Left ventricle myocardium inferior (tissue), 1 donor: ENCODE data around the gene ZNF496. TPM values are rescaled to one million over a fixed set of nuclear protein-coding genes. Genes with fewer than 3 reads are reported as not detected.

ENCODE experiments used
- DNase-seq: peaks from one replicate; pipeline ENCODE4 v3.0.0-alpha.2; 2020
- H3K27ac ChIP-seq: fragments of 200-600 bp; replicated peaks from 2 replicates; pipeline ENCODE4 v1.8.0; 2021
- H3K27me3 ChIP-seq: fragments of 200-600 bp; 2 replicates; pipeline ENCODE4 v1.8.0; 2021; ENCODE audit warnings: low read depth
- H3K36me3 ChIP-seq: fragments of 200-600 bp; 2 replicates; pipeline ENCODE4 v1.8.0; 2021
- H3K4me1 ChIP-seq: fragments of 200-600 bp; 2 replicates; pipeline ENCODE4 v1.8.0; 2021
- H3K4me3 ChIP-seq: fragments of 200-600 bp; 2 replicates; pipeline ENCODE4 v1.8.0; 2021; ENCODE audit warnings: mild to moderate bottlenecking, moderate library complexity
- H3K9me3 ChIP-seq: fragments of 200-600 bp; replicated peaks from 2 replicates; pipeline ENCODE4 v1.8.0; 2021
- CTCF ChIP-seq: fragments of 200-600 bp; IDR thresholded peaks from 2 replicates; pipeline ENCODE4 v1.8.0; 2021; ENCODE audit warnings: antibody characterized with exemption, mild to moderate bottlenecking, borderline replicate concordance
- intact Hi-C: fragments of 100-400 bp; cut with micrococcal nuclease; formaldehyde crosslinking; loops from one replicate; pipeline ENCODE4 v1.11.0; 2022
- total RNA-seq: library from RNA; stranded (reverse); fragmentation: NEBNext Ultra II Directional; extraction: Animal tissue kit (Norgen Biotek cat#: 25700); gene quantifications from one replicate; pipeline ENCODE4 v1.2.1, GENCODE V29; 2021
- donor health status: DM: no; HTN: yes; CAD: no; lungs with severe emphysema.

ZNF496 gene
- total RNA-seq, 1 donor from 2014 or later = 12.8 TPM

DNA sequence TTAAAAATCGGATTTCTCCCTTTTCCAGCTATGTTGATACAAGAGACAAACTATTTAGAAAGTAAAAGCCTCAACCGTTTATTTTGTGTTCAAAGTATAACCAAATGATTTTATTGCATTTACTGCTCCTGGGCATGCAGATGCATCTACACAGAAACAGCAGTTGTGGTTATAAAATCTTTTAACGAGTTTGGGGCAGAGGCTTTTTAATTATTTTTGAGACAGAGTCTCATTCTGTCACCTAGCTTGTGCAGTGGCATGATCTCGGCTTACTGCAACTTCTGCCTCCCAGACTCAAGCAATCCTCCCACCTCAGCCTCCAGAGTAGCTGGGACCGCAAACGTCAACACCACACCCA is 33.6 kb downstream of the ZNF496 start:
- no peaks in the 10 kb centered on the region for H3K9me3 ChIP-seq
- intact Hi-C loops = no loop called here
- no peaks in the 10 kb centered on the region for H3K4me1 ChIP-seq
- peaks cover 44% of the 10 kb centered on the region for H3K36me3 ChIP-seq
- H3K27ac ChIP-seq = no peak overlapping the region
- peaks cover 5% of the 10 kb centered on the region for H3K27me3 ChIP-seq
- H3K4me3 ChIP-seq = no peak overlapping the region
- no peak for DNase-seq
- TF ChIP-seq CTCF = no peak

DNA sequence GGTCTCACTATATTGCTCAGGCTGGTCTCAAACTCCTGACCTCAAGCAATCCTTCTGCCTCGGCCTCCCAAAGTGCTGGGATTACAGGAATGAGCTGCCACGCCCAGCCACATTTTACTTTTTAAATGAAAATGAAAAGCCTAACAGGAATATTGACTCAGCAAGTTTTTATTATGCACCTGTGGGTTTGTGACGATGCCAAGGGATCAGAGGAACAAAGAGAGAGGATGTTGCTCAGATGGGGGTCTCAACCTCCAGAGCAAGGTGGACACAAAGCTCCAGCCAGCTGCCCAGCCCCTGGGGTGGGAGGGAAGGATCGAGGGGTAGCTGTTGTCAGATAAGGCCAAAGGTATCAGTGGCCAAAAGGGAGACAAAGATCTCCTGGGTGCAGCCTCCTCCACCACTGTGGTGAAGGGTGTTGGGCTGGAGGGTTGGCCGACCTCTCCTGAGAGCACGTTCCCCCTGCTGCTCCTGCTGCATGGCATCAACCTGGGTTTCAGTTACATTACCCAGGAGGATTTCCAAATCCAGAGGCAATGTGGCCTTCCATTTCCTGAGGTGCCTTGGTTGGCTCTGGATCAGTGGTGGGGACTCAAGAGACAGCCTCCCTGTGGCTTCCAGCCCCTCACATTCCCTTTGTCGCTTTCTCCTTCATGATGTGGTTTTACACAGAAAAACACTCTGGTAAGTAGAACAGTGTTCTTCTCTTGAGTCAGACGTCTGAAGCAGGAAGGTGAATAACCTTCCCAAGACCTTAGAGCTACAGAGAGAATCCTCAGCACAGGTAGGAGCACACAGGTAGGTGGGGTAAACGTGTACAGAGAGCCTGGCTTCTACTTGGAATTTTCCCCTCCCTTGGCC is 34.2 kb downstream of the ZNF496 start:
- no peak overlapping the region for H3K27ac ChIP-seq
- H3K9me3 ChIP-seq = no peaks in the 10 kb centered on the region
- H3K4me3 ChIP-seq = no peak overlapping the region
- DNase-seq = no peak
- H3K27me3 ChIP-seq = peaks cover 10% of the 10 kb centered on the region
- intact Hi-C loops = no loop called here
- TF ChIP-seq CTCF = no peak
- H3K36me3 ChIP-seq = peaks cover 38% of the 10 kb centered on the region
- no peaks in the 10 kb centered on the region for H3K4me1 ChIP-seq

GRCh38 chr1:247296599-247297180 is 35.0 kb downstream of the ZNF496 start:
- H3K4me3 ChIP-seq = no peak overlapping the region

DNA sequence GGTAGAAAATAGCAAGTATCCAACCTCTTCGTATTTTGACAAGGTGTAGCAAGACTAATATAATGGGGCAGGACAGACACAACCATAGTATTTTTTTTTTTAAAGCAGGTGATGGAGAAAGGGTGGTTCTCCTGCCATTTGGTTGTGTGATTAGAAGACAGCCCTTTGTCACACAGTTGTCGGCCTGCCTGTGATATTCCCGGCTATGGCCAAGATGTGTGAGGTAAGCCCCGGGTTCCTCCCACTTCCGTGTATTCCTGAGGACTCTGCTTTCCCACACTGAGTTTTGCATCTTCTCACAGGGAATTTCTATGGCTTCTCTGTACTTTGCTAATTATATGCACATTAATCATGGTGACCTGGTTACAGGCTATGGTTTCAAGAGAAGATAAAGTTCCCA is 35.9 kb downstream of the ZNF496 start:
- no peak for DNase-seq
- intact Hi-C loops = no loop called here
- H3K27me3 ChIP-seq = peaks cover 27% of the 10 kb centered on the region
- no peak overlapping the region for H3K27ac ChIP-seq
- TF ChIP-seq CTCF = no peak
- H3K4me1 ChIP-seq = no peaks in the 10 kb centered on the region
- no peaks in the 10 kb centered on the region for H3K9me3 ChIP-seq
- no peak overlapping the region for H3K4me3 ChIP-seq
- peaks cover 21% of the 10 kb centered on the region for H3K36me3 ChIP-seq

More at GRCh38 chr1:247296599-247297180, 35.0 kb downstream of the ZNF496 start:
- DNase-seq = no peak
- no peak for TF ChIP-seq CTCF
- peaks cover 18% of the 10 kb centered on the region for H3K27me3 ChIP-seq
- peaks cover 30% of the 10 kb centered on the region for H3K36me3 ChIP-seq
- intact Hi-C loops = no loop called here
- H3K9me3 ChIP-seq = no peaks in the 10 kb centered on the region
- H3K27ac ChIP-seq = no peak overlapping the region
- H3K4me1 ChIP-seq = no peaks in the 10 kb centered on the region

GRCh38 chr1:247295274-247295684 is 36.4 kb downstream of the ZNF496 start:
- no peak for TF ChIP-seq CTCF
- Histone ChIP-seq H3K9me3 (no peaks in the 10 kb centered on the region), H3K4me3 (no peak overlapping the region), H3K36me3 (peaks cover 16% of the 10 kb centered on the region), H3K27ac (no peak overlapping the region), H3K4me1 (no peaks in the 10 kb centered on the region), H3K27me3 (peaks cover 30% of the 10 kb centered on the region)
- intact Hi-C loops = no loop called here
- DNase-seq = no peak
